ENCODE data around the gene TTC17. TPM values are rescaled to one million over a fixed set of nuclear protein-coding genes. Genes with fewer than 3 reads are reported as not detected.

The TTC17 gene
- total RNA-seq, 1 donor from 2014 or later, result 56.7 TPM

DNA sequence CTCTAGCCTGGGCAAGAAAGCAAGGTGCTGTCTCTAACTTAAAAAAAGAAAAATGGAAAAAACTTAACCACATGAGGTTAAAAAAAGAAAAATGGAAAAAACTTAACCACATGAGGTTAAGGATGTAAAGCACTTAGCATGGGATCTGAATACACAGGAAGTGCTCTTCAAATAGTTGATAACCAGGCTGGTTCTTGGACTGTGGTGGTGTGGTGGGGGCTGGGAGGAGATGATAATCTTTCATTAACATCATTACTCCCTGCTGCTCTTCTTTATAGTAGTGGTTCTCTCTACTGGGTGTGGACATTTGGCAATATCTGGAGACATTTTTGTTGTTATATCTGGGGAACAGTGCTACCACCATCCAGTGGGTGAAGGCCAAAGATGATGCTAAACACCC, 88.4 kb downstream of the TTC17 start:
- no peaks in the 10 kb centered on the region for H3K4me1 Mint-ChIP-seq (ENCODE audit: low read depth, unreplicated experiment)
- TF ChIP-seq EZH2 (IDR thresholded peaks at IDR 0.05; ENCODE audit: insufficient read depth, low read length), result no peak
- TF ChIP-seq, protein P1, sequence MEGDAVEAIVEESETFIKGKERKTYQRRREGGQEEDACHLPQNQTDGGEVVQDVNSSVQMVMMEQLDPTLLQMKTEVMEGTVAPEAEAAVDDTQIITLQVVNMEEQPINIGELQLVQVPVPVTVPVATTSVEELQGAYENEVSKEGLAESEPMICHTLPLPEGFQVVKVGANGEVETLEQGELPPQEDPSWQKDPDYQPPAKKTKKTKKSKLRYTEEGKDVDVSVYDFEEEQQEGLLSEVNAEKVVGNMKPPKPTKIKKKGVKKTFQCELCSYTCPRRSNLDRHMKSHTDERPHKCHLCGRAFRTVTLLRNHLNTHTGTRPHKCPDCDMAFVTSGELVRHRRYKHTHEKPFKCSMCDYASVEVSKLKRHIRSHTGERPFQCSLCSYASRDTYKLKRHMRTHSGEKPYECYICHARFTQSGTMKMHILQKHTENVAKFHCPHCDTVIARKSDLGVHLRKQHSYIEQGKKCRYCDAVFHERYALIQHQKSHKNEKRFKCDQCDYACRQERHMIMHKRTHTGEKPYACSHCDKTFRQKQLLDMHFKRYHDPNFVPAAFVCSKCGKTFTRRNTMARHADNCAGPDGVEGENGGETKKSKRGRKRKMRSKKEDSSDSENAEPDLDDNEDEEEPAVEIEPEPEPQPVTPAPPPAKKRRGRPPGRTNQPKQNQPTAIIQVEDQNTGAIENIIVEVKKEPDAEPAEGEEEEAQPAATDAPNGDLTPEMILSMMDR (IDR thresholded peaks at IDR 0.05; ENCODE audit: insufficient read depth, low read depth, low read length), result no peak
- H3K36me3 Mint-ChIP-seq (ENCODE audit: low read depth, unreplicated experiment), result peaks cover 23% of the 10 kb centered on the region
- H3K4me2 ChIP-seq (ENCODE audit: low read length), result no peak overlapping the region
- H3K27ac ChIP-seq (ENCODE audit: low read depth, low read length), result no peak overlapping the region
- no peaks in the 10 kb centered on the region for H4K20me1 ChIP-seq (ENCODE audit: insufficient read depth, low read length)
- FAIRE-seq, result no peak
- H3K27me3 ChIP-seq (ENCODE audit: insufficient read depth, low read length), result no peaks in the 10 kb centered on the region
- no peak overlapping the region for H3K4me3 Mint-ChIP-seq (ENCODE audit: unreplicated experiment)
- no peak overlapping the region for H3K4me3 ChIP-seq (ENCODE audit: insufficient read depth, low read depth, low read length)
- H3K4me1 ChIP-seq (ENCODE audit: insufficient read depth, low read length), result no peaks in the 10 kb centered on the region
- H3K9me3 ChIP-seq (ENCODE audit: insufficient read depth, low read depth, low read length), result no peaks in the 10 kb centered on the region
- H3K27ac Mint-ChIP-seq (ENCODE audit: unreplicated experiment), result peak overlapping the region; percentile 36
- H3K79me2 ChIP-seq (ENCODE audit: insufficient read depth, low read length), result no peaks in the 10 kb centered on the region
- peaks cover 48% of the 10 kb centered on the region for H3K36me3 ChIP-seq (ENCODE audit: insufficient read depth, low read length)
- DNase-seq (ENCODE audit: low read depth), result peak; percentile 2
- H3K9me3 Mint-ChIP-seq (ENCODE audit: unreplicated experiment), result no peaks in the 10 kb centered on the region
- no peak overlapping the region for H2AFZ ChIP-seq (ENCODE audit: low read depth, low read length)
- H3K27me3 Mint-ChIP-seq (ENCODE audit: low read depth, unreplicated experiment), result no peaks in the 10 kb centered on the region
- no peak overlapping the region for H3K9ac ChIP-seq (ENCODE audit: low read length)

DNA sequence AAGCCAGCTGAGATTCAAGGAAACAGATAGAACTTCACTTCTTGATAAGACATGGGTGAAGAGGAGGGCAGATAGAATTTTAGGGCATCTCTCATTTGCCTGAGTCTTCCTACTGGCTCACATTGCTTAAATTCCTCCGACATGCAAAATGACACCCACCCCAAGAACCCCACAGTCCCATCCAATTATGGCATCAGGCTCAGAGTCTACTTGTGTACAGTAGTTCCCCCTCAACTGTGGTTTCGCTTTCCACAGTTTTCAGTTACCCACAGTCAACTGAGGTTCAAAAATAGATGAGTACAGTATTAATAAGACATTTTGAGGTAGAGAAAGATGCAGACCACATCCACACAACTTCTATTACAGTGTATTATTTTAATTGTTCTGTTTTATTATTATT, 99.8 kb downstream of the TTC17 start:
- FAIRE-seq, result no peak

DNA sequence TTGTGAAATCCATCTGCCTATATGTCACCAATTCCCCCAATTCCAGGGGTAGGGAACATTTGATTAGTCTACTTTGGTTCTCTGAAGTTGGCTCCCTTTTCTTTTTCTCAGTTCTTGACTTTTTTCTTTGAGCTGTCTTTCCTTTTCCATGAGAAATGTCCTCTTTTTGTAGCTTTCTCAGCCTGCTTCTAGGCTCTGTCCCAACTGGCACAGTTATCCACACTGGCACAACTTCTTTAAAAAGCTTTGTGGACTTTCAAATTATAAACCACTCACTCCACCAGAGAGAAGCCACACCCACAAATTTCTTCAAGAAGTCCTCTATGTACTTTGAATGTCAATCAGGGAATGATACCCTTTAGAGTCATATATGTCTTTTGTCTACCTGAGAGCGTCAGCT, 100.5 kb downstream of the TTC17 start:
- TF ChIP-seq EZH2 (IDR thresholded peaks at IDR 0.05; ENCODE audit: insufficient read depth, low read length), result no peak
- Histone ChIP-seq H2AFZ (ENCODE audit: low read depth, low read length) (no peak overlapping the region), H3K27me3 (ENCODE audit: insufficient read depth, low read length) (no peaks in the 10 kb centered on the region), H3K9me3 (ENCODE audit: insufficient read depth, low read depth, low read length) (no peaks in the 10 kb centered on the region), H3K4me2 (ENCODE audit: low read length) (no peak overlapping the region), H3K9ac (ENCODE audit: low read length) (no peak overlapping the region), H3K4me3 (ENCODE audit: insufficient read depth, low read depth, low read length) (no peak overlapping the region), H3K4me1 (ENCODE audit: insufficient read depth, low read length) (no peaks in the 10 kb centered on the region), H3K36me3 (ENCODE audit: insufficient read depth, low read length) (peaks cover 11% of the 10 kb centered on the region), H3K79me2 (ENCODE audit: insufficient read depth, low read length) (no peaks in the 10 kb centered on the region), H3K27ac (ENCODE audit: low read depth, low read length) (no peak overlapping the region), H4K20me1 (ENCODE audit: insufficient read depth, low read length) (no peaks in the 10 kb centered on the region)
- no peak for FAIRE-seq
- H3K4me3 Mint-ChIP-seq (ENCODE audit: unreplicated experiment), result no peak overlapping the region
- no peak for DNase-seq (ENCODE audit: low read depth)
- H3K4me1 Mint-ChIP-seq (ENCODE audit: low read depth, unreplicated experiment), result no peaks in the 10 kb centered on the region
- H3K36me3 Mint-ChIP-seq (ENCODE audit: low read depth, unreplicated experiment), result peaks cover 36% of the 10 kb centered on the region
- H3K9me3 Mint-ChIP-seq (ENCODE audit: unreplicated experiment), result peaks cover 6% of the 10 kb centered on the region
- H3K27me3 Mint-ChIP-seq (ENCODE audit: low read depth, unreplicated experiment), result no peaks in the 10 kb centered on the region
- no peak overlapping the region for H3K27ac Mint-ChIP-seq (ENCODE audit: unreplicated experiment)

More for the DNA sequence above, 99.8 kb downstream of the TTC17 start:
- Histone ChIP-seq H3K9me3 (ENCODE audit: insufficient read depth, low read depth, low read length) (no peaks in the 10 kb centered on the region), H3K36me3 (ENCODE audit: insufficient read depth, low read length) (peaks cover 14% of the 10 kb centered on the region), H3K27ac (ENCODE audit: low read depth, low read length) (no peak overlapping the region), H3K27me3 (ENCODE audit: insufficient read depth, low read length) (no peaks in the 10 kb centered on the region), H3K4me2 (ENCODE audit: low read length) (no peak overlapping the region), H4K20me1 (ENCODE audit: insufficient read depth, low read length) (no peaks in the 10 kb centered on the region), H2AFZ (ENCODE audit: low read depth, low read length) (no peak overlapping the region), H3K9ac (ENCODE audit: low read length) (no peak overlapping the region), H3K4me3 (ENCODE audit: insufficient read depth, low read depth, low read length) (no peak overlapping the region), H3K4me1 (ENCODE audit: insufficient read depth, low read length) (no peaks in the 10 kb centered on the region), H3K79me2 (ENCODE audit: insufficient read depth, low read length) (no peaks in the 10 kb centered on the region)
- Mint-ChIP-seq H3K4me3 (ENCODE audit: unreplicated experiment) (no peak overlapping the region), H3K27ac (ENCODE audit: unreplicated experiment) (no peak overlapping the region), H3K27me3 (ENCODE audit: low read depth, unreplicated experiment) (no peaks in the 10 kb centered on the region), H3K4me1 (ENCODE audit: low read depth, unreplicated experiment) (no peaks in the 10 kb centered on the region), H3K36me3 (ENCODE audit: low read depth, unreplicated experiment) (peaks cover 28% of the 10 kb centered on the region), H3K9me3 (ENCODE audit: unreplicated experiment) (peaks cover 6% of the 10 kb centered on the region)
- DNase-seq (ENCODE audit: low read depth), result no peak
- no peak for TF ChIP-seq EZH2 (IDR thresholded peaks at IDR 0.05; ENCODE audit: insufficient read depth, low read length)
- TF ChIP-seq, protein P1 (IDR thresholded peaks at IDR 0.05; ENCODE audit: insufficient read depth, low read depth, low read length), result no peak

Measured in astrocyte (in vitro differentiated cells and primary cell).